Measurements from ENCODE around the gene ANXA11. TPM values are rescaled to one million over a fixed set of nuclear protein-coding genes. Genes with fewer than 3 reads are reported as not detected.
A peak's percentile ranks its signal among the peaks of the same experiment; 100 is the strongest.

Gene ANXA11
- total RNA-seq, 4 donors from 2014 or later: 85.1 to 103 (median 87.3) TPM

DNA sequence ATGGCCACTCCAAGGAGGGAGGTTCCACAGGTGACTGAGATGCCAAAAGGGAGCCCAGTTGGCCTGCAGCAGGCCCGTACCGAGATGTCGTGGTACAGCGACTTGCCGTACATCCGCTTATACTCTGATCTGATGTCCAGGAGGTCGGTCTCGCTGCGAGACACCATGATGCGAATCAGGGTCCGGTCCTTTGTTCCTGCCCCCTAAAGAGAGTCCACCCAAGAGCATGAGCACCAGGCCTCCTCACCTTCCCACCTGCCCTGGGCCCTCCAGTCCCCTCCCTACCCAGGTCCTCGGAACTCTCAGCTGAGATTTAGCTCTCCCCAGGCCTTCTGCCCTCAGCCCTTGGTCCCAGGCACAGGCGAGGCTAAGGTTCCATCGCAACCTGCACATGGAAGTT is 47.8 kb downstream of the ANXA11 start:
- Histone ChIP-seq H3K9me3 (no peaks in the 10 kb centered on the region), H3K36me3 (peaks cover 72% of the 10 kb centered on the region), H3K4me1 (peaks cover 65% of the 10 kb centered on the region), H3K27ac (no peak overlapping the region), H3K4me3 (no peak overlapping the region), H3K27me3 (no peaks in the 10 kb centered on the region)
- DNase-seq (ENCODE audit: low spot score in 2 of 2): no peak
- TF ChIP-seq EP300 (IDR thresholded peaks at IDR 0.05): no peak
- no peak for TF ChIP-seq POLR2AphosphoS5 (IDR thresholded peaks at IDR 0.05)
- TF ChIP-seq CTCF (IDR thresholded peaks at IDR 0.05): no peak
- TF ChIP-seq POLR2A (IDR thresholded peaks at IDR 0.05): no peak
- 96% methylated on average over 14 of the region's 14 CpGs for WGBS

DNA sequence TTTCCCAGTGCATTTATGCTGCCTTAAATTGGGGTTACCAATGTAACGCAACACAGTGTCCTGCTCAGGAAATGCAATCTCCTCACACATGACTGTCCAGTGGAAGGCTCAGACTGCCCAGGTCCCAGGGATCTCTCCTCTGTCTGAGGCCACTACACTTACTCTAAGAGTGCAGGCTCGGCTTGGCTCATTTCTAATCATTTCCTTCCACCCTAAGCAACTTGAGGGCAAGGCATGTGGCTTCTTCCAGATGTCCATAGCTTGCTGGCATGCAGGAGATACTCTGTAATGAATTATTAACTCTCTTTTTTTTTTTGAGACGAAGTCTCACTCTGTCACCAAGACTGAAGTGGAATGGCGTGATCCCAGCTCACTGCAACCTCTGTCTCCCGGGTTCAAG is 49.1 kb downstream of the ANXA11 start:
- Histone ChIP-seq H3K27me3 (no peaks in the 10 kb centered on the region), H3K4me1 (peaks cover 56% of the 10 kb centered on the region), H3K9me3 (no peaks in the 10 kb centered on the region), H3K4me3 (no peak overlapping the region), H3K27ac (peak overlapping the region; percentile 68), H3K36me3 (peaks cover 65% of the 10 kb centered on the region)
- TF ChIP-seq EP300 (IDR thresholded peaks at IDR 0.05) (no peak), POLR2A (IDR thresholded peaks at IDR 0.05) (no peak), POLR2AphosphoS5 (IDR thresholded peaks at IDR 0.05) (no peak), CTCF (IDR thresholded peaks at IDR 0.05) (no peak)
- WGBS: 83% methylated on average over 5 of the region's 5 CpGs
- DNase-seq (ENCODE audit: low spot score in 2 of 2): no peak

DNA sequence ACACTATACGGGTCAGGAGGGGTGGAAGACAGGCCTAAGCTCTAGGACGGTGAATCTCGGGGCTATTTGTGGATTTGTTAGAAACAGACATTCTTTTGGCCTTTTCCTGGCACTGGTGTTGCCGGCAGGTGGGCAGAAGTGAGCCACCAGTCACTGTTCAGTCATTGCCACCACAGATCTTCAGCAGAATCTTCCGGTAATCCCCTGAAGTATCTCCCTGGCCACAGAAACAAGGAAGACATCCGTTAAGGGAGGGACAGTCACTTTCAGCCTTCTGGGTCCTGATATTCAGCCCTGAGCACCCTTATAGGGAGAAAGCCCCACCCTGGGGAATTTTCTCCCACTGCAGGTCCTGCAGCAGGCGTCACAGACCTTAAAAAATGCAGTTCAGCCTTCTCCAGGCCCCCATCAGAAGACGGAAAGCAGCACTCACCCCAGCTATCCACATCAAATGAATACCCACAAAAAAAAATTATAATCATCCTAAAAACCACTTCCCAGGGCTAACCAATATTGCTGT is 49.6 kb downstream of the ANXA11 start:
- Histone ChIP-seq H3K36me3 (peaks cover 63% of the 10 kb centered on the region), H3K4me1 (peaks cover 54% of the 10 kb centered on the region), H3K27ac (peak overlapping the region; percentile 68), H3K27me3 (no peaks in the 10 kb centered on the region), H3K9me3 (no peaks in the 10 kb centered on the region), H3K4me3 (no peak overlapping the region)
- TF ChIP-seq POLR2A (IDR thresholded peaks at IDR 0.05) (no peak), EP300 (IDR thresholded peaks at IDR 0.05) (no peak), POLR2AphosphoS5 (IDR thresholded peaks at IDR 0.05) (no peak), CTCF (IDR thresholded peaks at IDR 0.05) (no peak)
- WGBS: 66% methylated on average over 7 of the region's 8 CpGs
- DNase-seq (ENCODE audit: low spot score in 2 of 2): no peak

DNA sequence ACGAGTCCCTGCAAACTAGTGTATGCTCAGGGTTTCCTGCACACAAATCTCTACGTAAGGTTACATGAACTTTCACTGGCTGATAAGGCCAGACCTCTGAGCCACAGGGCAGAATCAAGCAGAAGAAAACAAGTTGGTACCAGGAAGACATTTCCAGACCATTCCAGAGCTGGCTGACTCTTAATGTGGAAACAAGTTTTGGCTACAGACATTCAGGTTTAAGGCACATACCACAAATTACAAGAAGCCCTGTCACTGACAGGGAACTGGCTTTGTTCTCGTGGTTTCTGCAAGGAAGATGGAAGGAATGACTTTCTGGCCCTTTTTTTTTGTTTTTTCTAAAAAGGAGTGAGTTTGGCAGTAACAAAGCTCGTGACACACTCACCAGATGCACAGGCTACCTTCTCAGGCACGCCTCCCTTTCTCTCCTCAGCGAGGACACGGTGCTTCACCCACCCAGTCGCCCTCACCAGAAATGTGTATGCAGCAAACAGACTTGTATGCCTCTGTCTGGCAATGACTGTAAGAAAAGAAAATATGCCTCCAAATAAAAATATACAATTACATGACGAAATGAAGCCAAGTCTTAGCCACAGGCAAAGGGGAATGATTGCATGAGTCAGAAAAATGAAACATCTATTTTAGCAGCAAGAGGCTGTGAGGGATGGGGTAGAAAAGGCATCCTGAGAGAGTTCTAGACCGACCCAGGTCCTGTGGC is 50.2 kb downstream of the ANXA11 start:
- Histone ChIP-seq H3K4me3 (no peak overlapping the region), H3K9me3 (no peaks in the 10 kb centered on the region), H3K4me1 (peaks cover 49% of the 10 kb centered on the region), H3K36me3 (peaks cover 63% of the 10 kb centered on the region), H3K27me3 (no peaks in the 10 kb centered on the region), H3K27ac (peak overlapping the region; percentile 68)
- no peak for DNase-seq (ENCODE audit: low spot score in 2 of 2)
- WGBS: 37% methylated on average over 10 of the region's 10 CpGs
- TF ChIP-seq POLR2AphosphoS5 (IDR thresholded peaks at IDR 0.05) (peak in 2 of 3 donors; percentile 35 to 49), CTCF (IDR thresholded peaks at IDR 0.05) (no peak)

- peaks cover 46% of the 10 kb centered on the region for H3K4me1 ChIP-seq
- 66% methylated on average over 5 of the region's 5 CpGs for WGBS
- no peaks in the 10 kb centered on the region for H3K9me3 ChIP-seq
- H3K4me3 ChIP-seq: no peak overlapping the region
- no peak for DNase-seq (ENCODE audit: low spot score in 2 of 2)
- TF ChIP-seq POLR2AphosphoS5 (IDR thresholded peaks at IDR 0.05) (no peak), EP300 (IDR thresholded peaks at IDR 0.05) (no peak), POLR2A (IDR thresholded peaks at IDR 0.05) (no peak), CTCF (IDR thresholded peaks at IDR 0.05) (no peak)
- H3K27me3 ChIP-seq: no peaks in the 10 kb centered on the region
- peak overlapping the region; percentile 47 for H3K27ac ChIP-seq
- peaks cover 65% of the 10 kb centered on the region for H3K36me3 ChIP-seq
These were observed 50.7 kb downstream of the ANXA11 start for GRCh38 chr10:80154626-80154977.
